ENCODE data around the gene THAP8.

The THAP8 gene

DNA sequence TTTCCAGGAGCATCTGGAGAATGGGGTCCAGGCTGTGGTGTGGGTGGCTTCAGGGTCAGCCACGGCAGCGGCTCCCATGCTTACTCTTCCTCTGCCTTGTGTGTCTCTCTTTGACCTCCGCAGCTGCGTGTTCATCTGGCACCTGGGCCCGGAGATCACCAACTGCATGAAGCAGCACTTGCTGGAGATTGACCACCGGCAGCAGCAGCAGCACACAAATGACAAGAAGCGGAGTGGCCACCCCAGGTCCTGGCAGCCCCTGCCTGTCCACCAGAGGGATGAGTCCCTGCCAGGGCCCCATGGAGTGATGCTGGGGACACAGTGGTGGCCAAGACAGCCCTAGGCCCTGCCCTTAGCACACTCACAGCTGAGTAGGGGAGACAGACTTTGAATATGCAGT, 38.5 kb upstream of the THAP8 start:
- FAIRE-seq = peak; percentile 31
- no peak for TF ChIP-seq POLR2A (IDR thresholded peaks at IDR 0.05; ENCODE audit: low read depth, low read length)
- no peak for TF ChIP-seq TAF1 (IDR thresholded peaks at IDR 0.05; ENCODE audit: low read depth, low read length)
- no peak for TF ChIP-seq PAX5 (IDR thresholded peaks at IDR 0.05; ENCODE audit: insufficient read depth, low read length, severe bottlenecking)
- no peak for TF ChIP-seq POLR2AphosphoS5 (IDR thresholded peaks at IDR 0.05; ENCODE audit: low read depth, low read length)
- TF ChIP-seq POU2F2 (IDR thresholded peaks at IDR 0.05; ENCODE audit: low read depth, low read length) = no peak
- no peak for TF ChIP-seq SPI1 (IDR thresholded peaks at IDR 0.05; ENCODE audit: low read depth, low read length)
- DNase-seq (ENCODE audit: insufficient read length, low spot score) = no peak

DNA sequence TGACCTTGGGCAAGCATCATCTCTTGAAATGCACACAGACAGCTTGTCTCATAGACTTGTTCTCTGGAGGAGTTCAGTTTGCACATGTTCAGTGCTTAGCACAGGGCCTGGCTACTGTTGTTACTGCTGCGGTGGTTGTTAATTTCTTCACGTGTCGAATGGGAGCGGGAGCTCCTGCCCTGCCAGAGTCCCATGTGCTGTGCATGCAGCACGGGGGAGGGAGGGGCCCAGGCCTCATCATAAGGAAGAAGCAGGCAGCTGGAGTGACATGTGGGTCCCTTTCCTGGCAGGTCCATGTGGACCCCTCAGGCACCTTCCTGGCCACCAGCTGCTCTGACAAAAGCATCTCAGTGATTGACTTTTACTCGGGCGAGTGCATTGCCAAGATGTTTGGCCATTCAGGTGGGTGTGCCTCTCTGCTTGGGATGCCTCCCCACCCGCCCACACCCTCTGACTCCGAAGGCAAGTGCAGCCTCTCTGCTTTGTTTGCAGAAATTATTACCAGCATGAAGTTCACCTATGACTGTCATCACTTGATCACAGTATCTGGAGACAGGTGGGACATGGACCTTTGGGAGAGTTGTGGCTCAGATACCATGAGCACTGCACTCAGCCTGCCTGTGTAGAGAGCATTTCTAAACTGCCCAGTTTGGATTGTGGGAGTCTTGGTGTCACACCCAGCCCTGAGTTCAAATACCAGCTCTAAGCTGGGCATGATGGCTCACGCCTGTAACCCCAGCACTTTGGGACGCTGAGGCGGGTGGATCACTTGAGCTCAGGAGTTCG, 37.0 kb upstream of the THAP8 start:
- no peak for FAIRE-seq
- no peak for DNase-seq (ENCODE audit: insufficient read length, low spot score)
- TF ChIP-seq TAF1 (IDR thresholded peaks at IDR 0.05; ENCODE audit: low read depth, low read length) (no peak), SPI1 (IDR thresholded peaks at IDR 0.05; ENCODE audit: low read depth, low read length) (no peak), POLR2AphosphoS5 (IDR thresholded peaks at IDR 0.05; ENCODE audit: low read depth, low read length) (no peak), POLR2A (IDR thresholded peaks at IDR 0.05; ENCODE audit: low read depth, low read length) (no peak), POU2F2 (IDR thresholded peaks at IDR 0.05; ENCODE audit: low read depth, low read length) (no peak), PAX5 (IDR thresholded peaks at IDR 0.05; ENCODE audit: insufficient read depth, low read length, severe bottlenecking) (no peak)

GRCh38 chr19:36089847-36090246, 35.8 kb upstream of the THAP8 start:
- no peak for FAIRE-seq
- TF ChIP-seq PAX5 (IDR thresholded peaks at IDR 0.05; ENCODE audit: insufficient read depth, low read length, severe bottlenecking) = no peak
- no peak for TF ChIP-seq POLR2AphosphoS5 (IDR thresholded peaks at IDR 0.05; ENCODE audit: low read depth, low read length)
- no peak for TF ChIP-seq TAF1 (IDR thresholded peaks at IDR 0.05; ENCODE audit: low read depth, low read length)
- TF ChIP-seq POU2F2 (IDR thresholded peaks at IDR 0.05; ENCODE audit: low read depth, low read length) = no peak
- TF ChIP-seq SPI1 (IDR thresholded peaks at IDR 0.05; ENCODE audit: low read depth, low read length) = no peak
- no peak for TF ChIP-seq POLR2A (IDR thresholded peaks at IDR 0.05; ENCODE audit: low read depth, low read length)
- no peak for DNase-seq (ENCODE audit: insufficient read length, low spot score)

DNA sequence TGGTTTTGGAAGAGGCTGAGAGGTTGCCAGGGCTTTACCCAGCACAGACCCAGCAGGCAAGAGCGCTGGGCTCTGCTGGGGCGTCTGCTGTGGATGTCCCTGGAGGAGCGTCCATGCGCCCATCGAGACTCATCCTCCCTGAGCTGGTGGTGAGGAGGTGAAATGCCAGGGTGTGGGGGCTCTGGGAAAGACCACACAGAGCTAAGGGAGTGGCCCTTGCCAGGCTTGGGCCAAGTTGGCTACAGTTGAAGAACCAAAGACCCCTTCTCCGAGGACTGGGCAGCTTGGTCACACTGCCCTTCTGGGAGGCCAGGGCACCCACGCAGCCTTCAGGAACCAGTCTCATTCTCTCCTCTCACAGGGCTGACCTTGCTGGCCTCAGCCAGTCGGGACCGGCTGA, 32.2 kb upstream of the THAP8 start:
- FAIRE-seq (no peak), DNase-seq (ENCODE audit: insufficient read length, low spot score) (no peak)
- no peak for TF ChIP-seq PAX5 (IDR thresholded peaks at IDR 0.05; ENCODE audit: insufficient read depth, low read length, severe bottlenecking)
- TF ChIP-seq POU2F2 (IDR thresholded peaks at IDR 0.05; ENCODE audit: low read depth, low read length) = no peak
- TF ChIP-seq POLR2A (IDR thresholded peaks at IDR 0.05; ENCODE audit: low read depth, low read length) = no peak
- no peak for TF ChIP-seq TAF1 (IDR thresholded peaks at IDR 0.05; ENCODE audit: low read depth, low read length)
- no peak for TF ChIP-seq SPI1 (IDR thresholded peaks at IDR 0.05; ENCODE audit: low read depth, low read length)
- TF ChIP-seq POLR2AphosphoS5 (IDR thresholded peaks at IDR 0.05; ENCODE audit: low read depth, low read length) = no peak

- FAIRE-seq (no peak), DNase-seq (ENCODE audit: insufficient read length, low spot score) (no peak)
- TF ChIP-seq POU2F2 (IDR thresholded peaks at IDR 0.05; ENCODE audit: low read depth, low read length) (no peak), PAX5 (IDR thresholded peaks at IDR 0.05; ENCODE audit: insufficient read depth, low read length, severe bottlenecking) (no peak), POLR2A (IDR thresholded peaks at IDR 0.05; ENCODE audit: low read depth, low read length) (no peak), POLR2AphosphoS5 (IDR thresholded peaks at IDR 0.05; ENCODE audit: low read depth, low read length) (no peak), TAF1 (IDR thresholded peaks at IDR 0.05; ENCODE audit: low read depth, low read length) (no peak), SPI1 (IDR thresholded peaks at IDR 0.05; ENCODE audit: low read depth, low read length) (no peak)
These were observed 30.3 kb upstream of the THAP8 start for GRCh38 chr19:36084231-36085009.

DNA sequence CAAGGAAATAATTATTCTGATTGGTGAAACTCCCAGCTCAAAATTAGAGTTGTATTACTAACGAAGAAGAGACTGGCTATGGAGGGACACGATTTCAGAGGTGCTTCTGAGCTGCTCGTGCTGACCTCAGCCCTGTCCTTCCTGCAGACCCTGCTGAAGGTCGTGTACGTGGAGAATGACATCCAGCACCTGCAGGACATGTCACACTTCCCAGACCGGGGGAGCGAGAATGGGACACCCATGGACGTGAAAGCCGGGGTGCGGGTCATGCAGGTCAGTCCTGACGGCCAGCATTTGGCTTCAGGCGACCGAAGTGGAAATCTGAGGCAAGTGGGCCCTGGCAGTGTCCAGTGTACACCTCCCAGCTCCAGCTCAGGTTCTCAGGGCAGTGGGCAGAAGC, 28.8 kb upstream of the THAP8 start:
- DNase-seq (ENCODE audit: insufficient read length, low spot score) (no peak), FAIRE-seq (no peak)
- TF ChIP-seq POLR2A (IDR thresholded peaks at IDR 0.05; ENCODE audit: low read depth, low read length) = no peak

DNA sequence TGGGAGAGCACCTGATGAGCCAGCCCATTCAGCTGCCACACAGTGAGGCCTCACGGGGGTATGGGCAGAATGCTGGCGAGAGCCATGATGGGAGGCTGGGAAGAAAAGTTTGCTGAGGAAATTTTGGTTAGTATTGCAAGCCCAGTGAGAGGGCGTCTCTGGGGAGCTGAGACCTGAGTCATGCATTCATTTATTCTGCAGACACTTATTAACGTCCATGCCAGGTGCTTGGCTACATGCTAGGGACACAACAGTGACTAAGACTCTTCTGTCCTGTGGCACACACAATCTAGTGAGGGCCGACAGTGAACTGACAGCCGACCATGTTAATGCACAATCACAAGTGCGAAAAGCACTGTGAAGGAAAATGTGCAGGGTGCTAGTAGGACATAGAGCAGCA, 27.8 kb upstream of the THAP8 start:
- no peak for FAIRE-seq
- no peak for DNase-seq (ENCODE audit: insufficient read length, low spot score)
- TF ChIP-seq POLR2A (IDR thresholded peaks at IDR 0.05; ENCODE audit: low read depth, low read length) (no peak), PAX5 (IDR thresholded peaks at IDR 0.05; ENCODE audit: insufficient read depth, low read length, severe bottlenecking) (no peak), POU2F2 (IDR thresholded peaks at IDR 0.05; ENCODE audit: low read depth, low read length) (no peak), TAF1 (IDR thresholded peaks at IDR 0.05; ENCODE audit: low read depth, low read length) (no peak), SPI1 (IDR thresholded peaks at IDR 0.05; ENCODE audit: low read depth, low read length) (no peak), POLR2AphosphoS5 (IDR thresholded peaks at IDR 0.05; ENCODE audit: low read depth, low read length) (no peak)

DNA sequence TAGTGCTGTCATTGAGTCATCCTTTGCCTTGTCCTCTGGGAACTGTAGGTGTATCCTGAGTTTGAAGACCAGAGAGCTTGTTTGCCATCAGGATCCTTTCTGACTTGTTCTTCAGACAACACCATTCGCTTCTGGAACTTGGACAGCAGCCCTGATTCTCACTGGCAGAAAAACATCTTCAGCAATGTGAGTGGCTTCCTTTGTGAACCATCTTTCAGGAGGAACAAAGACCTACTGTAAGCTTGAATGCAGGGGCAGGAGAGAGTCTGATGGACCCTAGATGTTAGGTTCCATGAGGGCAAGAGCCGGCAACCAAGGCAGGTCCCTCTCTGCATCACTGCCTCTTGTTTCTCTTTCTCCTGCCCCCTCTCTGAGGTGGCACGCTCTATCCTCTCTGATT, 27.3 kb upstream of the THAP8 start:
- TF ChIP-seq POU2F2 (IDR thresholded peaks at IDR 0.05; ENCODE audit: low read depth, low read length) (no peak), SPI1 (IDR thresholded peaks at IDR 0.05; ENCODE audit: low read depth, low read length) (no peak), TAF1 (IDR thresholded peaks at IDR 0.05; ENCODE audit: low read depth, low read length) (no peak), POLR2AphosphoS5 (IDR thresholded peaks at IDR 0.05; ENCODE audit: low read depth, low read length) (no peak), PAX5 (IDR thresholded peaks at IDR 0.05; ENCODE audit: insufficient read depth, low read length, severe bottlenecking) (no peak), POLR2A (IDR thresholded peaks at IDR 0.05; ENCODE audit: low read depth, low read length) (no peak)

GRCh38 chr19:36079389-36079945, 25.4 kb upstream of the THAP8 start:
- TF ChIP-seq POLR2A (IDR thresholded peaks at IDR 0.05; ENCODE audit: low read depth, low read length) = no peak
- no peak for TF ChIP-seq PAX5 (IDR thresholded peaks at IDR 0.05; ENCODE audit: insufficient read depth, low read length, severe bottlenecking)
- TF ChIP-seq POU2F2 (IDR thresholded peaks at IDR 0.05; ENCODE audit: low read depth, low read length) = no peak
- no peak for TF ChIP-seq POLR2AphosphoS5 (IDR thresholded peaks at IDR 0.05; ENCODE audit: low read depth, low read length)
- TF ChIP-seq SPI1 (IDR thresholded peaks at IDR 0.05; ENCODE audit: low read depth, low read length) = no peak
- no peak for TF ChIP-seq TAF1 (IDR thresholded peaks at IDR 0.05; ENCODE audit: low read depth, low read length)
- FAIRE-seq (peak; percentile 9), DNase-seq (ENCODE audit: insufficient read length, low spot score) (no peak)

More for the DNA sequence above, 27.3 kb upstream of the THAP8 start:
- FAIRE-seq (no peak), DNase-seq (ENCODE audit: insufficient read length, low spot score) (no peak)

All from GM12891 (cell line).